Measurements from ENCODE around the gene OTOG. TPM values are rescaled to one million over a fixed set of nuclear protein-coding genes. Genes with fewer than 3 reads are reported as not detected.

Gene OTOG
- polyA plus RNA-seq, 1 experiment = not detected

- Histone ChIP-seq H3K4me3 (ENCODE audit: low read depth, low read length) (no peak overlapping the region), H3K27me3 (ENCODE audit: control insufficient read depth, insufficient read depth, low read length) (no peaks in the 10 kb centered on the region; the same call in 1 of the 2 replicates), H3K36me3 (ENCODE audit: control insufficient read depth, insufficient read depth, low read length) (no peaks in the 10 kb centered on the region)
- POLR2A ChIA-PET = no interaction called here
- DNase-seq (ENCODE audit: low read depth) = no peak
- TF ChIP-seq CTCF (IDR thresholded peaks at IDR 0.05; ENCODE audit: insufficient read depth, low read depth, low read length) = no peak
- CTCF ChIA-PET = no interaction called here
These were observed 34.6 kb downstream of the OTOG start for GRCh38 chr11:17581732-17582053.

DNA sequence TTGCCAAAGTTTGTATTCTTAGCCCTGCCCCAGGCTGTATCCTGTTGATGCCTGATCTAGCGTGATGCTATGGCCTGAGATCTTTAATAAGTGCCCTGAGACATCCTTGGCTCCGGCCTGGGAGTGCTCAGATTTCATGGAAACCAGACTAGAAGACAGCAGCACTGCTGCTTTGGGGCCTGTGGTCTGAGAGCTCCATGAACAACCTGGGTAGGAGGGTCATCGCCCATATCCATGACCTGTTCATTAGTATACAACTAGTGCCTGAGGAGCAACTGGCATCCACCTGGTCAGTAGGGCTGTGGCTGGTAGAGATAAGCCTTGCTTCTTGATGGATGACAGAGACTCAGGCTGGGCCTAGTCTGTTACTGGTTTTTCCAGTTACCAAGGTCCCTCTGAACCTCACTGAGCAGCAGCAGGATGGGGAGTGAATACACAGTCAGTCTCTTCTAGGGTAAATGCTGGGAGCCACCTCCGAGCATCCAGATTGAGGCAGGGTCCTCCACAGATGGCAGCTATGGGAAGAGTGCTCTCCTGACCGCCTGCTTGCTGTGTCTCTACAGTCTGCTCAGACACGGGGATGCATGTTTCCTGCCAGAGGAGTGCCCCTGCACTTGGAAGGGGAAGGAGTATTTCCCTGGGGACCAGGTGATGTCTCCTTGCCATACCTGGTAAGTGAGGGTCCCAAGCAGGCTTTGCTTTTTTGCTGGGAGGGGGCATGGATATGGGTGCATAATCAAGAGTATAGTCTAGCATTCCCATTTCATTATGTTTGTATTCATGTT, 39.0 kb downstream of the OTOG start:
- no peak overlapping the region for H3K4me3 ChIP-seq (ENCODE audit: low read depth, low read length)
- POLR2A ChIA-PET = no interaction called here
- no peak for DNase-seq (ENCODE audit: low read depth)
- H3K27me3 ChIP-seq (ENCODE audit: control insufficient read depth, insufficient read depth, low read length) = peaks cover 2% of the 10 kb centered on the region; the same call in 1 of the 2 replicates
- CTCF ChIA-PET = no interaction called here
- TF ChIP-seq CTCF (IDR thresholded peaks at IDR 0.05; ENCODE audit: insufficient read depth, low read depth, low read length) = no peak
- H3K36me3 ChIP-seq (ENCODE audit: control insufficient read depth, insufficient read depth, low read length) = no peaks in the 10 kb centered on the region

GRCh38 chr11:17588166-17588565, 41.1 kb downstream of the OTOG start:
- Histone ChIP-seq H3K36me3 (ENCODE audit: control insufficient read depth, insufficient read depth, low read length) (no peaks in the 10 kb centered on the region), H3K27me3 (ENCODE audit: control insufficient read depth, insufficient read depth, low read length) (peaks cover 2% of the 10 kb centered on the region; the same call in 1 of the 2 replicates), H3K4me3 (ENCODE audit: low read depth, low read length) (no peak overlapping the region)
- ChIA-PET CTCF (interaction anchor here (2.3 kb wide), 1 partner anchor 11 kb away, joined by 14 read pairs; no protein-coding TSS in a partner anchor), POLR2A (no interaction called here)
- no peak for TF ChIP-seq CTCF (IDR thresholded peaks at IDR 0.05; ENCODE audit: insufficient read depth, low read depth, low read length)
- no peak for DNase-seq (ENCODE audit: low read depth)

- ChIA-PET POLR2A (interaction anchor here (0.7 kb wide), 1 partner anchor 10 kb away, joined by 3 read pairs; no protein-coding TSS in a partner anchor), CTCF (interaction anchor here (2.3 kb wide), 1 partner anchor 10 kb away, joined by 14 read pairs; no protein-coding TSS in a partner anchor)
- TF ChIP-seq CTCF (IDR thresholded peaks at IDR 0.05; ENCODE audit: insufficient read depth, low read depth, low read length) = no peak
- DNase-seq (ENCODE audit: low read depth) = no peak
- H3K36me3 ChIP-seq (ENCODE audit: control insufficient read depth, insufficient read depth, low read length) = no peaks in the 10 kb centered on the region
- H3K27me3 ChIP-seq (ENCODE audit: control insufficient read depth, insufficient read depth, low read length) = peaks cover 2% of the 10 kb centered on the region; the same call in 1 of the 2 replicates
- H3K4me3 ChIP-seq (ENCODE audit: low read depth, low read length) = no peak overlapping the region
These were observed 41.7 kb downstream of the OTOG start for GRCh38 chr11:17588721-17589120.

- H3K27me3 ChIP-seq (ENCODE audit: control insufficient read depth, insufficient read depth, low read length) = peaks cover 2% of the 10 kb centered on the region; the same call in 1 of the 2 replicates
- TF ChIP-seq CTCF (IDR thresholded peaks at IDR 0.05; ENCODE audit: insufficient read depth, low read depth, low read length) = no peak
- CTCF ChIA-PET = no interaction called here
- POLR2A ChIA-PET = no interaction called here
- no peaks in the 10 kb centered on the region for H3K36me3 ChIP-seq (ENCODE audit: control insufficient read depth, insufficient read depth, low read length)
- H3K4me3 ChIP-seq (ENCODE audit: low read depth, low read length) = no peak overlapping the region
- no peak for DNase-seq (ENCODE audit: low read depth)
These were observed 43.4 kb downstream of the OTOG start for GRCh38 chr11:17590463-17590862.
